SK-N-SH (cell line): ENCODE measurements around the gene DYRK2. TPM values are rescaled to one million over a fixed set of nuclear protein-coding genes. Genes with fewer than 3 reads are reported as not detected.

Experiments used
- CTCF ChIA-PET: fragments of 300-600, 350-600 bp; formaldehyde crosslinking; extraction: SDS; loops from one replicate; lab custom pipeline; 2021; lab: Yijun Ruan, JAX
- POLR2A ChIA-PET: fragments of 350-600 bp; sonication (Branson Sonifier 250); formaldehyde crosslinking; extraction: SDS; loops from one replicate; lab custom pipeline; 2020; ENCODE audit warnings: antibody characterized with exemption, inconsistent platforms; lab: Yijun Ruan, JAX
- DNase-seq: peaks from one replicate; pipeline ENCODE4 v3.0.0; 2012
- H2AFZ ChIP-seq: fragments of 200-600 bp; sonication (generic); 2 replicates; pipeline ENCODE4 v1.8.1; 2016; ENCODE audit warnings: antibody characterized with exemption, mild to moderate bottlenecking, low read depth
- H3F3A ChIP-seq: fragments of 200-600 bp; sonication (generic); replicated peaks from 2 replicates; pipeline ENCODE3; 2016; ENCODE audit warnings: antibody characterized with exemption, mild to moderate bottlenecking; ENCODE audit not compliant: insufficient read depth
- H3K27ac ChIP-seq, 2 experiments: fragments of 200-500 bp in 1 of 2; fragments of 200-600 bp in 1 of 2; sonication (Bioruptor generic) in 1 of 2; sonication (generic), shearing (Covaris generic) in 1 of 2; 2 replicates each; pipeline versions ENCODE4 v1.5.1 to v1.6.1; 2014 to 2016; ENCODE audit warnings: low read depth in 2 of 2, inconsistent platforms in 1 of 2, low read length in 1 of 2, mild to moderate bottlenecking in 1 of 2, mixed read lengths in 1 of 2
- H3K27me3 ChIP-seq: fragments of 200-600 bp; sonication (generic), shearing (Covaris generic); 2 replicates; pipeline ENCODE4 v1.6.1; 2016; ENCODE audit warnings: mixed run types; ENCODE audit not compliant: insufficient read depth
- H3K36me3 ChIP-seq, 2 experiments: fragments of 200-500 bp in 1 of 2; fragments of 200-600 bp in 1 of 2; sonication (Bioruptor generic) in 1 of 2; sonication (generic) in 1 of 2; replicated peaks in 1 of 2; 2 replicates each; pipeline versions ENCODE3 to v1.5.1; 2014 to 2016; ENCODE audit warnings: low read length in 1 of 2, mild to moderate bottlenecking in 1 of 2; ENCODE audit not compliant: insufficient read depth in 2 of 2, control insufficient read depth in 1 of 2
- H3K4me1 ChIP-seq, 2 experiments: fragments of 200-500 bp in 1 of 2; fragments of 200-600 bp in 1 of 2; sonication (Bioruptor generic) in 1 of 2; sonication (generic), shearing (Covaris generic) in 1 of 2; 2 replicates each; pipeline versions ENCODE4 v1.5.1 to v1.6.1; 2014 to 2016; ENCODE audit warnings: low read depth in 1 of 2, low read length in 1 of 2, mixed run types in 1 of 2; ENCODE audit not compliant: insufficient read depth in 2 of 2, control insufficient read depth in 1 of 2
- H3K4me2 ChIP-seq: fragments of 200-600 bp; sonication (generic), shearing (Covaris generic); 2 replicates; pipeline ENCODE4 v1.6.1; 2017; ENCODE audit warnings: mixed run types
- H3K4me3 ChIP-seq, 2 experiments: fragments of 200-500 bp in 1 of 2; fragments of 200-600 bp in 1 of 2; sonication (Bioruptor generic) in 1 of 2; sonication (generic), shearing (Covaris generic) in 1 of 2; 2 replicates each; pipeline versions ENCODE4 v1.5.1 to v1.8.1; 2014 to 2016; ENCODE audit warnings: low read depth in 2 of 2, inconsistent platforms in 1 of 2, low read length in 1 of 2, mild to moderate bottlenecking in 1 of 2, mixed read lengths in 1 of 2, moderate library complexity in 1 of 2
- H3K79me2 ChIP-seq: fragments of 200-600 bp; sonication (generic); 2 replicates; pipeline ENCODE4 v1.8.1; 2017; ENCODE audit warnings: mild to moderate bottlenecking; ENCODE audit not compliant: insufficient read depth
- H3K9ac ChIP-seq: fragments of 200-600 bp; sonication (generic); 2 replicates; pipeline ENCODE4 v1.6.1; 2017; ENCODE audit warnings: mixed run types
- H3K9me2 ChIP-seq: fragments of 200-600 bp; sonication (generic); 2 replicates; pipeline ENCODE4 v1.6.1; 2017; ENCODE audit warnings: mixed run types
- H3K9me3 ChIP-seq: fragments of 200-600 bp; sonication (generic); 2 replicates; pipeline ENCODE4 v1.6.1; 2017; ENCODE audit warnings: mixed run types, mild to moderate bottlenecking, moderate library complexity
- H4K20me1 ChIP-seq: fragments of 200-600 bp; sonication (generic); 2 replicates; pipeline ENCODE4 v1.6.1; 2017; ENCODE audit warnings: mild to moderate bottlenecking, mixed run types; ENCODE audit not compliant: insufficient read depth
- CTCF ChIP-seq: fragments of 200-600 bp; sonication (generic); IDR thresholded peaks from 2 replicates; pipeline ENCODE4 v1.6.1; 2017; ENCODE audit warnings: antibody characterized with exemption, mild to moderate bottlenecking, moderate library complexity
- ELF1 ChIP-seq: IDR thresholded peaks from 2 replicates; pipeline ENCODE4 v1.4.0; 2012
- EP300 ChIP-seq, 2 experiments: IDR thresholded peaks; 2 replicates each; pipeline versions ENCODE4 v1.4.0 to v1.6.1; 2012; ENCODE audit warnings: borderline replicate concordance in 1 of 2, low read depth in 1 of 2, low read length in 1 of 2
- FOSL2 ChIP-seq: IDR thresholded peaks from 2 replicates; pipeline ENCODE4 v1.4.0; 2012; ENCODE audit warnings: low read depth, mild to moderate bottlenecking, moderate library complexity, borderline replicate concordance
- FOXJ3 ChIP-seq: sonication (generic); formaldehyde crosslinking; IDR thresholded peaks from 2 replicates; pipeline ENCODE4 v1.5.1; 2020; ENCODE audit warnings: mild to moderate bottlenecking, missing genetic modification reagents
- GABPA ChIP-seq: IDR thresholded peaks from 2 replicates; pipeline ENCODE4 v1.4.0; 2012; ENCODE audit warnings: low read depth, mild to moderate bottlenecking
- IRF3 ChIP-seq: fragments of 150-350 bp; IDR thresholded peaks from 2 replicates; pipeline ENCODE4 v1.6.1; 2016; ENCODE audit warnings: mild to moderate bottlenecking, low read depth, low read length
- JUND ChIP-seq: IDR thresholded peaks from 2 replicates; pipeline ENCODE4 v1.4.0; 2012
- MXI1 ChIP-seq: IDR thresholded peaks from 2 replicates; pipeline ENCODE4 v1.6.1; 2012; ENCODE audit warnings: mild to moderate bottlenecking, low read depth, low read length, improper control_type of control experiment
- RAD21 ChIP-seq: IDR thresholded peaks from 2 replicates; pipeline ENCODE4 v1.6.1; 2012; ENCODE audit warnings: mild to moderate bottlenecking, low read length
- RFX5 ChIP-seq: IDR thresholded peaks from 2 replicates; pipeline ENCODE4 v1.6.1; 2012; ENCODE audit warnings: mild to moderate bottlenecking, improper control_type of control experiment, low read length
- SMC3 ChIP-seq: IDR thresholded peaks from 2 replicates; pipeline ENCODE4 v1.6.1; 2012; ENCODE audit warnings: low read depth, low read length, improper control_type of control experiment
- TCF12 ChIP-seq: IDR thresholded peaks from 2 replicates; pipeline ENCODE4 v1.4.0; 2012
- YY1 ChIP-seq: IDR thresholded peaks from 2 replicates; pipeline ENCODE4 v1.4.0; 2012; ENCODE audit warnings: low read depth, mild to moderate bottlenecking
- WGBS: methylation state at CpG from one replicate; pipeline ENCODE4 v1.1.6; 2017; ENCODE audit warnings: low lambda C conversion rate; 5-methylcytosine and 5-hydroxymethylcytosine counted together
- polyA plus RNA-seq, 3 experiments: library from polyadenylated mRNA; depleted of rRNA; stranded (reverse); fragments of >200 nt; gene quantifications; 2 replicates each; pipeline ENCODE4 v1.2.3, GENCODE V29; 2012
- TF ChIP-seq, protein P1 (sequence below): fragments of 150-350 bp; IDR thresholded peaks from 2 replicates; pipeline ENCODE4 v1.6.1; 2017; ENCODE audit warnings: antibody characterized with exemption, low read length, low read depth, borderline replicate concordance
- TF ChIP-seq, protein P2 (sequence below): IDR thresholded peaks from 2 replicates; pipeline ENCODE4; 2012

The DYRK2 gene
- polyA plus RNA-seq, 1 of the 3 experiments (the other 2 are of a cell fraction), result 48.8 TPM

DNA sequence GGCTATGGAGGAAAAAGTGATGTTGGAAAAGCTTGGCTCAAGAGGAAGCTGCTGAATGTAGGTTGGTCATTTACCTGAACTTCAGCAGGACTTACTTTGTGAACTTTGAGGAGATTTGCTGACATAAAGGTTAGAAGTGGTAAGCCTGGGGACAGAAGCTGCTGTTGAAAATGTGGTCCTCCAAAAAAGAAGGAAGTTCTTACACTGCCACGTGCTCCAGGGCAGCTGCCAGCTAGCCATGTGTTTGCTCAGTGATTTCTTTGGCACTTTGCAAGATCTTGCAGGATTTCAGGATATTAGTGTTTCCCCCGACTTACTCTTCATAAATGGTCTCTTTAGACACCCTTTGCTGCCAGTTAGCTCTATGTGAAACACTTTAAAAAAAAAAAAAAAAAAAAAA, 14.8 kb upstream of the DYRK2 start:
- Histone ChIP-seq H3K27me3 (no peaks in the 10 kb centered on the region), H3K9me2 (no peaks in the 10 kb centered on the region), H3K9ac (no peak overlapping the region), H3K4me1 (peaks cover 0 to 2% of the 10 kb centered on the region in 2 experiments; a peak in 1 of 4 replicates), H2AFZ (no peak overlapping the region), H3K4me2 (no peak overlapping the region), H3K36me3 (no peaks in the 10 kb centered on the region), H3K79me2 (no peaks in the 10 kb centered on the region), H3K27ac (no peak overlapping the region), H4K20me1 (no peaks in the 10 kb centered on the region), H3F3A (no peaks in the 10 kb centered on the region), H3K9me3 (no peaks in the 10 kb centered on the region), H3K4me3 (no peak overlapping the region)
- ChIA-PET CTCF (no interaction called here), POLR2A (no interaction called here)
- no peak for TF ChIP-seq RAD21
- no peak for TF ChIP-seq FOSL2
- TF ChIP-seq RFX5, result no peak
- no peak for TF ChIP-seq IRF3
- TF ChIP-seq TCF12, result no peak
- TF ChIP-seq, protein P1, sequence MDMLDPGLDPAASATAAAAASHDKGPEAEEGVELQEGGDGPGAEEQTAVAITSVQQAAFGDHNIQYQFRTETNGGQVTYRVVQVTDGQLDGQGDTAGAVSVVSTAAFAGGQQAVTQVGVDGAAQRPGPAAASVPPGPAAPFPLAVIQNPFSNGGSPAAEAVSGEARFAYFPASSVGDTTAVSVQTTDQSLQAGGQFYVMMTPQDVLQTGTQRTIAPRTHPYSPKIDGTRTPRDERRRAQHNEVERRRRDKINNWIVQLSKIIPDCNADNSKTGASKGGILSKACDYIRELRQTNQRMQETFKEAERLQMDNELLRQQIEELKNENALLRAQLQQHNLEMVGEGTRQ, result no peak
- no peak for TF ChIP-seq YY1
- TF ChIP-seq SMC3, result no peak
- no peak for TF ChIP-seq MXI1
- TF ChIP-seq, protein P2, sequence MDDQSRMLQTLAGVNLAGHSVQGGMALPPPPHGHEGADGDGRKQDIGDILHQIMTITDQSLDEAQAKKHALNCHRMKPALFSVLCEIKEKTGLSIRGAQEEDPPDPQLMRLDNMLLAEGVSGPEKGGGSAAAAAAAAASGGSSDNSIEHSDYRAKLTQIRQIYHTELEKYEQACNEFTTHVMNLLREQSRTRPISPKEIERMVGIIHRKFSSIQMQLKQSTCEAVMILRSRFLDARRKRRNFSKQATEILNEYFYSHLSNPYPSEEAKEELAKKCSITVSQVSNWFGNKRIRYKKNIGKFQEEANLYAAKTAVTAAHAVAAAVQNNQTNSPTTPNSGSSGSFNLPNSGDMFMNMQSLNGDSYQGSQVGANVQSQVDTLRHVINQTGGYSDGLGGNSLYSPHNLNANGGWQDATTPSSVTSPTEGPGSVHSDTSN, result no peak
- TF ChIP-seq FOXJ3 (CRISPR knock-in tag), result no peak
- no peak for DNase-seq
- 55% methylated on average over 2 of the region's 2 CpGs for WGBS

GRCh38 chr12:67634303-67634761, 14.2 kb upstream of the DYRK2 start:
- peaks cover 0 to 2% of the 10 kb centered on the region in 2 experiments; a peak in 1 of 4 replicates for H3K4me1 ChIP-seq
- POLR2A ChIA-PET, result no interaction called here
- H3K27ac ChIP-seq, result no peak overlapping the region
- H3K36me3 ChIP-seq, result no peaks in the 10 kb centered on the region
- CTCF ChIA-PET, result no interaction called here
- H3K4me2 ChIP-seq, result no peak overlapping the region
- no peaks in the 10 kb centered on the region for H4K20me1 ChIP-seq
- no peaks in the 10 kb centered on the region for H3K9me3 ChIP-seq
- H3K9ac ChIP-seq, result no peak overlapping the region
- no peaks in the 10 kb centered on the region for H3K27me3 ChIP-seq
- TF ChIP-seq GABPA (no peak), ELF1 (no peak), CTCF (no peak), TCF12 (no peak), JUND (no peak), EP300 (IDR thresholded peaks at IDR 0.05; ENCODE audit: borderline replicate concordance in 1 of 2, low read depth in 1 of 2, low read length in 1 of 2) (no peak), SMC3 (no peak)
- 0 out of 2 replicates have a peak overlapping the region, but pooled peaks have one; percentile 42 for H2AFZ ChIP-seq
- no peaks in the 10 kb centered on the region for H3F3A ChIP-seq
- H3K4me3 ChIP-seq, result no peak overlapping the region
- H3K9me2 ChIP-seq, result no peaks in the 10 kb centered on the region
- no peak for DNase-seq
- H3K79me2 ChIP-seq, result no peaks in the 10 kb centered on the region
